Lower lobe of right lung (tissue), 2 donors: ENCODE results near the gene GIGYF2. TPM values are rescaled to one million over a fixed set of nuclear protein-coding genes. Genes with fewer than 3 reads are reported as not detected.

Experiments
- ATAC-seq, 2 donors: fragments of 200-7000 bp; cut with Tn5 transposase; one replicate each; pipeline ENCODE4 v1.9.1; 2020 to 2022; ENCODE audit warnings: mild to moderate bottlenecking in 2 of 2, moderate library complexity in 2 of 2
- DNase-seq: peaks from one replicate; pipeline ENCODE4 v3.0.0-alpha.2; 2020
- H3K27ac ChIP-seq: fragments of 200-600 bp; one replicate; pipeline ENCODE4 v1.8.0; 2022
- H3K27me3 ChIP-seq: fragments of 200-600 bp; one replicate; pipeline ENCODE4 v1.8.0; 2022; ENCODE audit warnings: low read depth
- H3K36me3 ChIP-seq: fragments of 200-600 bp; one replicate; pipeline ENCODE4 v1.8.0; 2022; ENCODE audit warnings: mild to moderate bottlenecking
- H3K4me1 ChIP-seq: fragments of 200-600 bp; one replicate; pipeline ENCODE4 v1.8.0; 2022
- H3K4me3 ChIP-seq: fragments of 200-600 bp; one replicate; pipeline ENCODE4 v1.8.0; 2022; ENCODE audit warnings: mild to moderate bottlenecking
- H3K9me3 ChIP-seq: fragments of 200-600 bp; one replicate; pipeline ENCODE4 v1.8.0; 2022
- intact Hi-C: fragments of 100-400 bp; cut with DNase I; formaldehyde crosslinking; loops from one replicate; pipeline ENCODE4 v1.11.0; 2022
- total RNA-seq: library from RNA; stranded (reverse); fragmentation: NEBNext Ultra II Directional; extraction: Animal tissue kit (Norgen Biotek cat#: 25700); gene quantifications from one replicate; pipeline ENCODE4 v1.2.1, GENCODE V29; 2021
- TF ChIP-seq, protein P1 (sequence below): fragments of 200-600 bp; IDR thresholded peaks from one replicate; pipeline ENCODE4 v1.8.0; 2022; ENCODE audit warnings: antibody characterized with exemption, mild to moderate bottlenecking
- donor health status: DM: no; HTN: yes; CAD: no; lungs with severe emphysema.

The GIGYF2 gene
- total RNA-seq, 1 donor from 2014 or later: 67.6 TPM

DNA sequence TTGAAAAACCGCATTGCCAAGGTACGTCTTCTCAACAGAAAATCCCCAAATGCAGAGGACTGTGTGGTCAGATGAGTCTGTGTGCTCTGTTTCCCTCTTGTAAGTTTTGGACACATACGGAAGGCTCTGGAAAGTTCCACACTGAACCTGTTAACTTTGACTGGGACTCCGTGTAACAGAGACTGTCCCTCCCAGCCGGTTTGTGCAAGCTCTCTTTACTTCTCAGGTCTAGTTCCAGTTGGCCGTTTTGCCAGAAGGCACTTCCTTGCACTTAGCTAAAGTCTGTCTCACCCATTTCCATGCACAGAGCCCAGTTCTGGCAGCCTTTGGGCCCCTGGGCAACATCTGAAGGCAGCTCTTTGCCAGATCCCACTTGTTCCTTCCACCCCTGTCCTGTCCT, 41.7 kb upstream of the GIGYF2 start:
- DNase-seq: no peak
- intact Hi-C loops: no loop called here
- Histone ChIP-seq H3K27me3 (no peaks in the 10 kb centered on the region), H3K4me3 (no peak overlapping the region), H3K9me3 (no peaks in the 10 kb centered on the region), H3K4me1 (no peaks in the 10 kb centered on the region), H3K27ac (no peak overlapping the region), H3K36me3 (no peaks in the 10 kb centered on the region)
- TF ChIP-seq, protein P1, sequence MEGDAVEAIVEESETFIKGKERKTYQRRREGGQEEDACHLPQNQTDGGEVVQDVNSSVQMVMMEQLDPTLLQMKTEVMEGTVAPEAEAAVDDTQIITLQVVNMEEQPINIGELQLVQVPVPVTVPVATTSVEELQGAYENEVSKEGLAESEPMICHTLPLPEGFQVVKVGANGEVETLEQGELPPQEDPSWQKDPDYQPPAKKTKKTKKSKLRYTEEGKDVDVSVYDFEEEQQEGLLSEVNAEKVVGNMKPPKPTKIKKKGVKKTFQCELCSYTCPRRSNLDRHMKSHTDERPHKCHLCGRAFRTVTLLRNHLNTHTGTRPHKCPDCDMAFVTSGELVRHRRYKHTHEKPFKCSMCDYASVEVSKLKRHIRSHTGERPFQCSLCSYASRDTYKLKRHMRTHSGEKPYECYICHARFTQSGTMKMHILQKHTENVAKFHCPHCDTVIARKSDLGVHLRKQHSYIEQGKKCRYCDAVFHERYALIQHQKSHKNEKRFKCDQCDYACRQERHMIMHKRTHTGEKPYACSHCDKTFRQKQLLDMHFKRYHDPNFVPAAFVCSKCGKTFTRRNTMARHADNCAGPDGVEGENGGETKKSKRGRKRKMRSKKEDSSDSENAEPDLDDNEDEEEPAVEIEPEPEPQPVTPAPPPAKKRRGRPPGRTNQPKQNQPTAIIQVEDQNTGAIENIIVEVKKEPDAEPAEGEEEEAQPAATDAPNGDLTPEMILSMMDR: no peak
- no peak for ATAC-seq

DNA sequence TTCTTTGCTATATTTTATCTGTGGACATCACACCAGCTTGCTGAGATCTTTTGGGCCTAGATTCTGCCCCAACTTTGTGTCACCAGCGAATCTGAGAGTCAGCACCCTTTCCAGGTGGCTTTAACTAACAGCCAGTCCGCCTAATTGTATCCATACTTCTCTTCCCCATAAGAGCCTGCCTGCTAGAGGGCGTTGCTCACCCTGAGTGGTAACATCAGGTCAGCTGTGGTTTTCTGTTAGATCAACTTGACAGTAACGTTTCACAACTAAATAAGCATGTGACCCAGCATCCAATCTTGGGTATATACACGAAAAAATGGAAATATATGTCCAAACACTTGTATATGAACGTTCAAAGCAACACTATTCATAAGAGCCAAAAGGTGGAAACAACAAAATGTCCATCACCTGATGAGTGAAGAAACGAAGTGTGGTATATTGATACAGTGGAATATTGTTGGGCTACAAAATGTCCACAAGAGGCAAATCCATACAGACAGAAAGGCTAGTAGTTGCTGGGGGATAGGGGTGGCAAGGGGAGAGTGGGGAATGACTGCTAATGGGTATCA, 38.8 kb upstream of the GIGYF2 start:
- intact Hi-C loops: no loop called here

DNA sequence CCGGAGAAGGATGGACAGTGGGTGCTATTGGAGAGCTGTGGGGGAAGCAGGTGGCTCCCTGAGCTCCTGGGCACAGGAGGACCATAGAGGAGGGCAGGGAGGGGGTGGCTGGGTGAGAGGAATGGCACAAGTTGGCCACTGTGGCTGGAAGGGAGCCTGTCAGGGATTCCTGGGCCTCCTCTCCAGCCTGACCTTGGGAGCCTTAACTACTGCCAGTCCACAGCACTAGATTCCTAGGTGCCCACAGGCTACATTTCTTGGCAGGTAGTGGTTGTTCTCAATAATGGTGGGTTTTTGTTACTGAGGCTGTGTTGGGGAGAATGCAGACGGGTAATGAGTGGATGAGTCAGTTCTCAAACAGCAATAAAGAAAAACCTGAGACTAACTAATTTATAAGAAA, 37.8 kb upstream of the GIGYF2 start:
- no peak overlapping the region for H3K27ac ChIP-seq
- intact Hi-C loops: no loop called here
- no peaks in the 10 kb centered on the region for H3K36me3 ChIP-seq
- no peaks in the 10 kb centered on the region for H3K9me3 ChIP-seq
- H3K4me3 ChIP-seq: no peak overlapping the region
- TF ChIP-seq, protein P1: no peak
- no peaks in the 10 kb centered on the region for H3K4me1 ChIP-seq
- no peak for DNase-seq
- no peak for ATAC-seq
- no peaks in the 10 kb centered on the region for H3K27me3 ChIP-seq

More for the DNA sequence above, 38.8 kb upstream of the GIGYF2 start:
- no peak overlapping the region for H3K4me3 ChIP-seq
- ATAC-seq (no peak), DNase-seq (no peak)
- no peaks in the 10 kb centered on the region for H3K36me3 ChIP-seq
- no peaks in the 10 kb centered on the region for H3K4me1 ChIP-seq
- no peak overlapping the region for H3K27ac ChIP-seq
- TF ChIP-seq, protein P1: no peak
- no peaks in the 10 kb centered on the region for H3K9me3 ChIP-seq
- H3K27me3 ChIP-seq: no peaks in the 10 kb centered on the region

DNA sequence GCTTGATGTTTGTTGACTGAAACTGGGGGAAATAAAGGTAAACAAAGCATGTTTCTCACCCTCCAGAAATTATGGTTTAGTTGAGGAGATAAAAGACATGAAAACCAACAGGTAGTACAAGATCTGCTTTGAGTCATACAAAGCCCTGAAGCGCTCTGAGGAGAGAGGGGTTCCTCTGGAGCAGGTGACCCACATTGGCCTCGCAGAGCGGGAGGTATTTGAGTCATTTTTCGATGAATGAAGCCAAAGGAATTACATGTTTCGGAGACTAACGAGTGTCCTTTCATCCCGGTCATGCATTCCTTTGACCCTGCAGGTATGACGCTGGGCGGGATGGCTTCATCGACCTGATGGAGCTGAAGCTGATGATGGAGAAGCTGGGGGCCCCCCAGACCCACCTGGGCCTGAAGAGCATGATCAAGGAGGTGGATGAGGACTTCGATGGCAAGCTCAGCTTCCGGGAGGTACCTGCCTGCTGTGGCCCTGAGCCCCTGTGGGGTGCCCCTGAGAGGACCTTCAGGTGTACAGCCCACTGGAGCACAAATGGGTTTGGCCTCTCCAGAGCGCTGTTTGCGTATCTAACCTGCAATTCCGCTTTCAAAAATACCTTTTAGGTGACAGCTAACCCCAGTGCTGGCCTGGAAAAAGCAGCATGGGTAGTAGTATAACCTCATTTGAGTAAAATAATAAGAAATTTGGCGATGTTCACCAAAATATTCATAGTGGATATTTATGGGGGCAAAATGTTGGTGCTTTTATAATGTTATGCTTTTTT, 34.5 kb upstream of the GIGYF2 start:
- no peaks in the 10 kb centered on the region for H3K27me3 ChIP-seq
- TF ChIP-seq, protein P1: no peak
- H3K4me1 ChIP-seq: no peaks in the 10 kb centered on the region
- H3K27ac ChIP-seq: no peak overlapping the region
- H3K9me3 ChIP-seq: no peaks in the 10 kb centered on the region
- intact Hi-C loops: no loop called here
- no peak for ATAC-seq
- DNase-seq: no peak
- H3K4me3 ChIP-seq: no peak overlapping the region
- no peaks in the 10 kb centered on the region for H3K36me3 ChIP-seq

DNA sequence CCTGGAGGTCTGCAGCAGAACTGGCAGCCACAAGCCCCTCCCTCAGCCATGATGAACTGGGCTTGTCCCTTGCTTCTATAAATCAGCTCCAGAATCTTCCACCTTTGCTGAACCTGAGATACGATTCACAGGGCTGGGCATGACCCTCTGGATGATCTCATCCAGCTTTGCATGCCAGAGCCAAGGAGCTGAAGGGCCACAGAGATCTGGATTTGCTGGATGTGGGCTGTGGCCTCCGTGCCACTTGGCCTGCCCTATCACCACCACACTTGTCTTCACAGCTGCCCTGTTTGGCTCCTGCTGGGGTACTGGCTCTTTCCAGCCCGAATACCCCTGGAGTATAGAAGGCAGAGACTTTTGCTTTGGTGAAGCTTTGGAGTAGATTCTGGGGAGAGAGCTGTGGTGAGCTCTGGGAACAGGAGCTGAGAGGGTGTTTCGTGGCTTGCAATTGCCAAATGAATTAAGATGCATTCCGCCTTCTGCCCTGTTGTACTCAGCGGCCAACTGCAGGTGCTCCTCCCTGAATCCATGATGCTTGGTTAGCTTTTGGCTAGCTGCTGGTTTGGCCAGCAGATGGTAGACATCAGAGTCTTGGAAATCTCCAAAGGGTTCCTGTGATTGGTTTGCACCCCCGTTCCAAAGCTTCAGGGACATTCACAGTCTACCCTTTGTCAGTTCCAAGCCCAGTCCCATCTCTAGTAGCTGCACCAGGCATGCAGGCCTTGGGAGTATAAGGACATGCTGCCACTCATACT, 30.9 kb upstream of the GIGYF2 start:
- Histone ChIP-seq H3K9me3 (no peaks in the 10 kb centered on the region), H3K4me3 (no peak overlapping the region), H3K36me3 (no peaks in the 10 kb centered on the region), H3K27me3 (no peaks in the 10 kb centered on the region), H3K4me1 (no peaks in the 10 kb centered on the region), H3K27ac (no peak overlapping the region)
- no peak for ATAC-seq
- DNase-seq: no peak
- TF ChIP-seq, protein P1: no peak
- intact Hi-C loops: no loop called here
